Testis (tissue), 3 donors: Measurements from ENCODE around the gene SYT1. TPM values are rescaled to one million over a fixed set of nuclear protein-coding genes. Genes with fewer than 3 reads are reported as not detected.

Source experiments
- DNase-seq: peaks from one replicate; pipeline ENCODE4 v3.0.0-alpha.2; 2019
- H3K27ac ChIP-seq, 2 donors: fragments of 200-600 bp; sonication (generic); one replicate each; pipeline ENCODE4 v1.5.1; 2019
- H3K27me3 ChIP-seq: fragments of 200-600 bp; sonication (generic); one replicate; pipeline ENCODE4 v1.5.1; 2019
- H3K36me3 ChIP-seq: fragments of 200-600 bp; sonication (generic); one replicate; pipeline ENCODE4 v1.5.1; 2017; ENCODE audit warnings: low read depth; ENCODE audit errors: missing control alignments
- H3K4me1 ChIP-seq: fragments of 200-600 bp; sonication (generic); one replicate; pipeline ENCODE4 v1.5.1; 2019
- H3K4me3 ChIP-seq, 2 donors: fragments of 200-600 bp; sonication (generic); one replicate each; pipeline ENCODE4 v1.5.1; 2017 to 2019
- H3K9me3 ChIP-seq: fragments of 200-600 bp; sonication (generic); one replicate; pipeline ENCODE4 v1.5.1; 2017
- POLR2A ChIP-seq: fragments of 450-650 bp; IDR thresholded peaks from one replicate; pipeline ENCODE4 v1.6.1; 2017; ENCODE audit warnings: antibody characterized with exemption, mild to moderate bottlenecking, moderate library complexity
- WGBS, 2 donors: methylation state at CpG; one replicate each; pipeline ENCODE4 v1.1.5; 2018; 5-methylcytosine and 5-hydroxymethylcytosine counted together
- intact Hi-C: fragments of 100-400 bp; cut with DNase I; formaldehyde crosslinking; loops from one replicate; pipeline ENCODE4 v1.15.1; 2023; ENCODE audit warnings: low total_unique reads
- polyA plus RNA-seq: library from polyadenylated mRNA; stranded (reverse); fragments of 350-450 nt; fragmentation: Illumina TruSeq; extraction: RNeasy Lipid Tissue Mini Kit (QIAGEN cat#74804); gene quantifications from one replicate; pipeline ENCODE4 v1.2.3, GENCODE V29; 2014; ENCODE audit warnings: low read depth, low replicate concordance; ENCODE audit not compliant: insufficient read depth
- total RNA-seq, 2 donors: library from RNA; depleted of rRNA; stranded (reverse); fragments of >200 nt; gene quantifications; one replicate each; pipeline ENCODE4 v1.2.3, GENCODE V29; 2016
- TF ChIP-seq, protein P1 (sequence below), 3 experiments: fragments of 450-650 bp in 2 of 3; fragments of 200-600 bp in 1 of 3; sonication (generic) in 1 of 3; IDR thresholded peaks; one replicate each; pipeline ENCODE4 v1.5.1; 2016 to 2019; ENCODE audit warnings: antibody characterized with exemption in 3 of 3, mild to moderate bottlenecking in 2 of 3, moderate library complexity in 1 of 3

The SYT1 gene
- total and polyA plus RNA-seq, 3 donors from 2014 or later = 1.1 to 1.7 (median 1.3) TPM

DNA sequence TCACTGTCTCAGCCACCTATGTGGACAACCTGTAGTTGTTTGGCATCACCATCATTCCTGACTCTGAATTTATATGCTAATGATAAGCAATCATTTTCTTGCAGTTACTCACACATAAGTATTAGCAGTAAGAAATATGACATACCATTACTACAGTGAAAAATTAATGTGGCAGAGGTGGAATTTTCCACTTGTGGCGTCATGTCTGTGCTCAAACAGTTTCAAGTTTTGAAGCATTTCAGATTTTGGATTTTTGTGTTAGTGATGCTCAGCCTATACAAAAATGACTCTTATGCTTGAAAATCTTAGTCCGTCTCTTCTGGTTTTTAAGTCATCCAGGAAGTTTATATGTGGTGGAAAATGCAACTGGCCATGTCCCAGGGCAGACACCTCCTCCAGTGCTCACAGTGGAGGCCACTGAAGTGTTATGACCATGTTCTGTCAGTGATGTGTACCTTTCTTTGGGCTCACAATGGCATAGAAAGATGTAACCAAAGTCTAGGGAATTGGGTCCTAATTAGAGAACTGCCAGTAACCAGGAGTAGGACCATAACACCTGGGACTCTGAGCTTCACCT is 220.6 kb downstream of the SYT1 start:
- intact Hi-C loops = no loop called here

GRCh38 chr12:79086541-79087296 is 222.1 kb downstream of the SYT1 start:
- no peak overlapping the region for H3K4me3 ChIP-seq
- TF ChIP-seq POLR2A = no peak
- TF ChIP-seq, protein P1, sequence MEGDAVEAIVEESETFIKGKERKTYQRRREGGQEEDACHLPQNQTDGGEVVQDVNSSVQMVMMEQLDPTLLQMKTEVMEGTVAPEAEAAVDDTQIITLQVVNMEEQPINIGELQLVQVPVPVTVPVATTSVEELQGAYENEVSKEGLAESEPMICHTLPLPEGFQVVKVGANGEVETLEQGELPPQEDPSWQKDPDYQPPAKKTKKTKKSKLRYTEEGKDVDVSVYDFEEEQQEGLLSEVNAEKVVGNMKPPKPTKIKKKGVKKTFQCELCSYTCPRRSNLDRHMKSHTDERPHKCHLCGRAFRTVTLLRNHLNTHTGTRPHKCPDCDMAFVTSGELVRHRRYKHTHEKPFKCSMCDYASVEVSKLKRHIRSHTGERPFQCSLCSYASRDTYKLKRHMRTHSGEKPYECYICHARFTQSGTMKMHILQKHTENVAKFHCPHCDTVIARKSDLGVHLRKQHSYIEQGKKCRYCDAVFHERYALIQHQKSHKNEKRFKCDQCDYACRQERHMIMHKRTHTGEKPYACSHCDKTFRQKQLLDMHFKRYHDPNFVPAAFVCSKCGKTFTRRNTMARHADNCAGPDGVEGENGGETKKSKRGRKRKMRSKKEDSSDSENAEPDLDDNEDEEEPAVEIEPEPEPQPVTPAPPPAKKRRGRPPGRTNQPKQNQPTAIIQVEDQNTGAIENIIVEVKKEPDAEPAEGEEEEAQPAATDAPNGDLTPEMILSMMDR (IDR thresholded peaks at IDR 0.05) = no peak
- no peaks in the 10 kb centered on the region for H3K9me3 ChIP-seq
- no peak for DNase-seq
- H3K27me3 ChIP-seq = no peaks in the 10 kb centered on the region
- no peaks in the 10 kb centered on the region for H3K4me1 ChIP-seq
- WGBS, 2 donors = 52 to 70% methylated on average over 8 of the region's 8 CpGs
- intact Hi-C loops = no loop called here
- no peak overlapping the region for H3K27ac ChIP-seq
- no peaks in the 10 kb centered on the region for H3K36me3 ChIP-seq

More for the DNA sequence above, 220.6 kb downstream of the SYT1 start:
- Histone ChIP-seq H3K36me3 (no peaks in the 10 kb centered on the region), H3K27me3 (no peaks in the 10 kb centered on the region), H3K4me1 (no peaks in the 10 kb centered on the region), H3K9me3 (no peaks in the 10 kb centered on the region), H3K27ac (no peak overlapping the region), H3K4me3 (no peak overlapping the region)
- TF ChIP-seq POLR2A = no peak
- TF ChIP-seq, protein P1 (IDR thresholded peaks at IDR 0.05) = no peak
- WGBS, 2 donors = 90 to 92% methylated on average over 2 of the region's 2 CpGs
- no peak for DNase-seq

GRCh38 chr12:79098530-79098929 is 234.0 kb downstream of the SYT1 start:
- 55 to 62% methylated on average over 3 of the region's 3 CpGs for WGBS, 2 donors
- H3K36me3 ChIP-seq = no peaks in the 10 kb centered on the region
- intact Hi-C loops = no loop called here
- no peaks in the 10 kb centered on the region for H3K27me3 ChIP-seq
- TF ChIP-seq POLR2A = no peak
- TF ChIP-seq, protein P1 (IDR thresholded peaks at IDR 0.05) = no peak
- no peaks in the 10 kb centered on the region for H3K4me1 ChIP-seq
- H3K4me3 ChIP-seq = no peak overlapping the region
- H3K27ac ChIP-seq = no peak overlapping the region
- no peak for DNase-seq
- no peaks in the 10 kb centered on the region for H3K9me3 ChIP-seq

DNA sequence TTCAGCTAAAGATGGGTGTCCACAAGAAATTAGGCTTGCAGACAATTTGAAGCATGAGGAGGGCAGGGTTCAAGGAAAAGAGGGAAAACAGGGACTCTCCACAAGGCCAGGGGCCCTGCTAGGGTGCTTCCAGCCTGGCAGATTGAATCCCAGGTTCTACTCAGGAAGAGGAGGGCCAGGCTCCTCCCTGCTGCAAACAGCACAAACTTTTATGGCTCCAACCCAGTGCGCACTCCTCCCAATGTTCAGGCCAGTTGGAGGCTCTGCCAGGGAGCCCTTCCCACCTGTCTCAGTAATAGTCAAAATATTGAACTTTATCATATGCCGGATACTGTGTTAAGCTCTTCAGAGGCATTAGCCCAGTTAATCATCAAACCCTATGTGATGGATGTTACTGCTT is 244.4 kb downstream of the SYT1 start:
- TF ChIP-seq POLR2A = no peak
- TF ChIP-seq, protein P1 (IDR thresholded peaks at IDR 0.05) = no peak
- H3K27ac ChIP-seq = no peak overlapping the region
- no peaks in the 10 kb centered on the region for H3K4me1 ChIP-seq
- H3K4me3 ChIP-seq = no peak overlapping the region
- no peak for DNase-seq
- H3K36me3 ChIP-seq = no peaks in the 10 kb centered on the region
- no peaks in the 10 kb centered on the region for H3K9me3 ChIP-seq
- WGBS, 2 donors = 94 to 97% methylated on average over 2 of the region's 2 CpGs
- intact Hi-C loops = no loop called here
- H3K27me3 ChIP-seq = no peaks in the 10 kb centered on the region

- H3K9me3 ChIP-seq = no peaks in the 10 kb centered on the region
- intact Hi-C loops = no loop called here
- no peak for DNase-seq
- no peak overlapping the region for H3K4me3 ChIP-seq
- no peaks in the 10 kb centered on the region for H3K4me1 ChIP-seq
- no peak overlapping the region for H3K27ac ChIP-seq
- TF ChIP-seq, protein P1 (IDR thresholded peaks at IDR 0.05) = no peak
- H3K36me3 ChIP-seq = no peaks in the 10 kb centered on the region
- no peaks in the 10 kb centered on the region for H3K27me3 ChIP-seq
Measured at GRCh38 chr12:79114896-79115295, 250.3 kb downstream of the SYT1 start.
